ENCODE data around the gene TEX51. TPM values are rescaled to one million over a fixed set of nuclear protein-coding genes. Genes with fewer than 3 reads are reported as not detected.

Gene TEX51
- not detected for polyA plus RNA-seq (ENCODE audit: insufficient read depth in 1 of 5, insufficient read length in 5 of 5, low replicate concordance in 1 of 5)
- long read RNA-seq, donor 1 = 0 reads
- long read RNA-seq, donor 2 = 0 reads
- long read RNA-seq, donor 3 = 0 reads
- long read RNA-seq, donor 4 = 0 reads
- long read RNA-seq, donor 5 = 0 reads
- long read RNA-seq, donor 6 = 0 reads
- long read RNA-seq, donor 7 = 0 reads
- long read RNA-seq, donor 8 = 0 reads

DNA sequence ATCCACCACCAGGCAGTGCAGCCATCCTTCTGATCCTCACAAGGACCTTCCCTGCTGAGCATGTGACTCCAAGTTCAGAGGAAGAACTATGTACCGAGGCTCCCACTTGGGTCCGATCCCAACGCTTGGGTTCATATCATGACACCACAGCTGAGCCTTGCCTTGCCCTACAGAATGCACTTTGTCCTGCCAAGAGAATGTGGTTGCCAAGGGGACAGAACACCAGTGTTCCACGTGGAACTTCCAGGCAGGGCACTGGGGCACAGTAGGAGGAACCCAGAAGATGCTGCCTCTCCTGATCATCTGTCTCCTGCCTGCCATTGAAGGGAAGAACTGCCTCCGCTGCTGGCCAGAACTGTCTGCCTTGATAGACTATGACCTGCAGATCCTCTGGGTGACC lies at the start of gene TEX51:
TSS of gene TEX51 (plus strand) at position 255 of the 400 bp plus-strand sequence. CDS start at position 284, 29 bp downstream.
- no peak for DNase-seq

- no peak for DNase-seq
Observed at GRCh38 chr2:126849054-126849453, 49.6 kb upstream of the TEX51 start.

GRCh38 chr2:126849486-126849885 lies 49.2 kb upstream of the TEX51 start:
- DNase-seq = no peak

- DNase-seq = no peak
Observed at GRCh38 chr2:126849991-126850535, 48.6 kb upstream of the TEX51 start.

GRCh38 chr2:126850940-126851339 lies 47.8 kb upstream of the TEX51 start:
- no peak for DNase-seq

GRCh38 chr2:126851756-126852155 lies 46.9 kb upstream of the TEX51 start:
- no peak for DNase-seq

- no peak for DNase-seq
Observed at GRCh38 chr2:126852361-126852760, 46.3 kb upstream of the TEX51 start.

- no peak for DNase-seq
Observed at GRCh38 chr2:126855606-126856005, 43.1 kb upstream of the TEX51 start.

GRCh38 chr2:126856403-126856802 lies 42.3 kb upstream of the TEX51 start:
- DNase-seq = no peak

DNA sequence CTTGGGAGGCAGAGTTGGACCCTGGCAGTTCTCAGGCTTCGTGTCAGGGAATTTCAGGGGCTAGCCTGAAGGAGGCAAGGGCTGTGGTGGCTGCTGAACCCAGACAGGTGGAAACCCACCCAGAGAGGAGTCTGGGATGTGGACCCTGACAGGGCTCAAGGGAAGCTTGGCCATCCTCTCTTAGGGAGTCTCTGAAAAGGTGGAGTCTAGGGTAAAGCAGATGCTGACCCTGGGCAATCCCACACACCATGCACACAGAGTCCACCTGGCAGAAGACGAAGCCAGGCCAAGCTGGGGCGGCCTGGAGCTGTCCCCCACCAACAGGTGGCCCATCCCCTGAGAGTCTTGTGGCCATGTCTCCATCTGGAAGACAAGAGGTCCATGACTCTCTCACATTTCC lies 41.2 kb upstream of the TEX51 start:
- no peak for DNase-seq

DNA sequence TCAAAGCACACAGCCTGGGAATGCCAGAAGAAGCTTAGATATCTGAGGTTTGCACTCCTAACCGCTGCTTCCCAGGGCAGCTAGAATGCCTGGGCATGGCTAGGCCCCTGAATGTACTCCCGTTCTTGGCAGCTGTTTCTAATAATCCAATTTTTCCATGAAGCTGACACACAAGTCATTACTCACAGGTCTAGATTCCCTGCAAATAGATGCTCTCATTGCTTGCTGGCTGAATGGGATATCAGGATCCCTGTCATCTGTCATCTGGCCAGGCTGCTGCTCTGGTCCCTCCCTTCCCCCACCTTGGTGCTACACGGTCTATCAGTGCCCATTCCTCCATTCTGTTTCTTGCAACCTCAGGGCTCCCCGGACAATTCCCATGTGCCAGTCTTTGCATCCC lies 40.7 kb upstream of the TEX51 start:
- no peak for DNase-seq

- DNase-seq = no peak
Observed at GRCh38 chr2:126858436-126858835, 40.3 kb upstream of the TEX51 start.

DNA sequence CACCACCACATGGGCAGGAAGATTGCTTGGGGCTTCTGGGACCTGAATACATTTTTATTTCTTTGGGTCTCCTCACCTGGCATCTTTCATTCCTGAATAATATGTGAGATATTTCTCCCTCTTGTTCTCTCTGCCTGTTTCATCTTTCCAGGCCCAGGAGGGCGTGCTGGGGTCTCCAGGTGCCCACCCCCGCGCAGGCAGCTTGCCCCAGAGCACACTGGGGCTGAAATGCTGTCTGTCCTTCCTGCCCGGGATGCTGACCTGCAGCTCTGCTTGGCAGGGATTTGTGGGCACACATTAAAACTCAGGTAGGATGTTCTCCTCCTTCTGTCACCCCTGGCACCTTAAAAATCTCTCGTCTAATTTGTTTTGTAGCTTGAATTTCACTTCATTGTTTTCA lies 39.7 kb upstream of the TEX51 start:
- DNase-seq = no peak

DNA sequence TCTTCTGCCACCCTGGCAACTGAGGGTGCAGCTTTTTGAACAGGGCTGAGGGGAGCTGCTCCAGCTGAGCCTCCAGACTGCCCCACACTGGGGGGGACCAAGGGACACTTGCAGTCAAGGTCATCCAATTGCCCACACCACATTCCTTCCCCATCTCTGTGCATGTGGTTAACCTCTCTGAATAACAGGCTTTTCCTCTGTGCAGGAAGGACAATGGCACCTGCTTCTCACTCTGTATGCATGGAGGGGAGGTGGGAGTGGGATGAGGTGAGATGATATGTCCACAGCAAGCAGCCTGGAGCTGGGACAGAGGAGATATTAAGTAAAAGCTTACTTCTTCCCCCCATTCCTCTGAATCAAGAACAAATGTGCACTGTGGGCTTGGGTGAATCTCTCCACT lies 39.1 kb upstream of the TEX51 start:
- DNase-seq = no peak

GRCh38 chr2:126860385-126860784 lies 38.3 kb upstream of the TEX51 start:
- no peak for DNase-seq

GRCh38 chr2:126862730-126863129 lies 36.0 kb upstream of the TEX51 start:
- no peak for DNase-seq

DNA sequence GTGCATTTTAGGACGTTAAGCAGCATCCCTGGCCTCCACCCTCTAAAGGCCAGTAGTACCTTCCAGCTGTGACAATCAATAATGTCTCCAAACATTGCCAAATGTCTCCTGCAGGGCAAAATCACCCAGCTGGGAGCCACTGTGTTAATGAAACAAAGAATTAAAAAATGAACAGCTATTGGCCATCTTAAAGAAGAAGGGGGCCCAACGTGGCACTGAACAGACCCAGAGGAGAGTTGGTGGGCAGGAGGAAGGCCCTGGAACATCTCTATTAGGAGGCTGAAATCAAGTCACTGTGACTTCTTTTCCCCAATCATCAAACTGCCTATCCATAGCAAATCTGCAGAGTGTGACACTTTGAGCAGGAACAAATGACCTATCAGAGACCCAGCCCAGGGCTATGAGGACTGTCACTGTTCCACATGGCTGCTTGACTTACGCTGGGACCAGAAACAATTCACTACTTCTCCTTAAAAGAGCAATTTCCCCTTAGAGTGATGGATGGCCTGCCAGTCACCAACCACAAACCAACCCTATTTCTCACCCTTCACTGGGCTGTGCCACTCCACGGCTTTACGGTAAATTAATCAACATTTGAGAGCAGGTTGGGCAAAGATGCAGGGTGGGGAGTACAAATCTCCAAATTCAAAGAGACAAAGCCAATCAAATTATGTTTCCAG lies 35.2 kb upstream of the TEX51 start:
- DNase-seq = no peak

DNA sequence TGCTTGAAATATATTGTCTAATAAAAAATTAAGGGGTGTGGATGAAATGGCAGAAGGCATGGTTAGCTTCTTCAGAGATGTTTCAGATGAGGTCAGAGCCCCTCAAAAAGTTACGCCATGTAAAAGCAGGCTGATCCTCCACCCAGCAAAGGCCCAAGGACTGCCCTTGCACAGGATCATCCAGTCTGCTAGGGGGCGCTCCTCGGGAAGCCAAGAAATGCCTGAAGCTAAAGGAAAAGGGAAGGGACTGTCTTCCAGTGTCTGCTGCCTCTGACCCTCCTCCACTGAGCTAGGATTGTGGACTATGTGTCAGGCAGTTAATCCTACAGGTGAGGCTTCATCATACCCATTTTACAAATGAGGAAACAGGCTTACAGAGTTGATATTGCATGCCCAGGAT lies 33.8 kb upstream of the TEX51 start:
- no peak for DNase-seq

DNA sequence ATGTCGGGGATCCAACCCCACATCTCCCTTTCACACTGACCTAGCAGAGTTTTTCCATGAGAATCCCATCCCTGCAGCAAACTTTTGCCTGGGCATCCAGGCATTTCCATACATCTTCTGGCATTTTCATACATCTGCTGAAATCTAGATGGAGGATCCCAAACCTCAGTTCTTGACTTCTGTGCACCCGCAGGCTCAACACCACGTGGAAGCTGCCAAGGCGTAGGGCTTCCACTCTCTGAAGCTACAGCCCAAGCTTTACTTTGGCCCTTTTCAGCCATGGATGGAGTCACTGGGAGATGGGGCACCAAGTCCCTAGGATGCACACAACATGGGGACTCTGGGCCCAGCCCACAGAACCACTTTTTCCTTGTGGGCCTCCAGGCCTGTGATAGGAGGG lies 32.2 kb upstream of the TEX51 start:
- no peak for DNase-seq

GRCh38 chr2:126874961-126875360 lies 23.7 kb upstream of the TEX51 start:
- DNase-seq = no peak

DNA sequence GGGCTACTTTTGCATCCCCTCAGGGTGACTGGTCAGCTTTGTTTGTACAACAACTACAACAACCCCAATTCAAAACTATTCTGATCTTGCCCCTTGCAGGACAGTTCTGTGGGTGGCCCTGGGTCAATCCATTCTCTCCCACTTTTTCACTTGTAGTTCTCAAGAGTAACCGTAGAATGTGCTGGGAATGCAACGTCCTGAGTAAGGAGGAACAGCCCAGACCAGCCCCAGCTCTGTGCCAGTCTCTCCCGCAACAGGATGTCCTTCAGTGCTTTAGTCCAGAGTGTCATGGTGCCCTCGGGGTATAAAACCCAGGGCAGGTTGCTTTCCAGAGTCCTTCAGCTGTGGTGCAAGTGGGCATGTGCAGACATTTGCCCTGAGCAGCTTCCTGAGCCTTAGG lies 22.1 kb upstream of the TEX51 start:
- no peak for DNase-seq

- no peak for DNase-seq
Observed at GRCh38 chr2:126877041-126877440, 21.6 kb upstream of the TEX51 start.

GRCh38 chr2:126877861-126878565 lies 20.7 kb upstream of the TEX51 start:
- no peak for DNase-seq
